MM.1S (cell line): ENCODE results near the gene TFF2.

ENCODE experiments used
- EZH2 ChIP-seq: fragments of 300-600 bp; sonication (generic); optimal IDR thresholded peaks from 2 replicates; pipeline ENCODE3; 2017; ENCODE audit warnings: low read depth, mild to moderate bottlenecking, antibody characterized with exemption, low read length, mixed read lengths
- EZH2phosphoT487 ChIP-seq: fragments of 300-600 bp; sonication (generic); IDR thresholded peaks from 2 replicates; pipeline ENCODE4 v1.6.1; 2018; ENCODE audit warnings: antibody characterized with exemption, low read length
- TF ChIP-seq, protein P1 (sequence below): fragments of 300-600 bp; sonication (generic); IDR thresholded peaks from 2 replicates; pipeline ENCODE4 v1.5.1; 2016; ENCODE audit warnings: antibody characterized with exemption, low read length, mixed read lengths

DNA sequence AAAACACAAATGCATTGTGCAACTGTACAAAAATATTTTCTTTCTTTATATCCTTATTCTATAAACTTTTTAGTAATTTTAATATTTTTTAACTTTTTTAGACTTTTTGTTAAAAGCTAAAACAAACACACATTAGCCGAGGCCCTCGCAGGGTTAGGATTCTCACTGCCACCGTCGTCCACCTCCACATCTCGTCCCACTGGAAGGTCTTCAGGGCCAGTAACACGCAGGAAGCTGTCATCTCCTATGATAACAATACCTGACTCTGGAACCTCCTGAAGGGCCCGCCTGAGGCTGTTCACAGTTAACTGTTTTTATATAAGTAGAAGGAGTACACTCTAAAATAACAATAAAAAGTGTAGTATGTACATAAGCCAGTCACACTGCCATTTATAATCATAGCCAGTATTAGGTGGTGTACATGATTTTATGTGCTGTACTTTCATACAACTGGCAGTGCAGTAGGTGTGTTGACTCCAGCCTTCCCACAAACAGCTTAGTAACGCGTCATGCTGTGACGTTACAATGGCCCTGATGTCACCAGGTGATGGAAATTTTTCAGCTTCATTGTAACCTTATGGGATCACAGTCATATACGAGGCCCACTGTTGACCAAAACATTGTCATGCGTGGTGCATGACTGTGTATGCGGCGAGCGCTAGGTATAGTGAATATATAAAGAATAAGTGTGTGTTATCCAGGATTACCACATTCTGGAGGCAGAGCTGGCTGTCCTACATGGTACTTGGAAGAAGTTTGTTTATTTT, 8.8 kb downstream of the TFF2 start:
- no peak for TF ChIP-seq EZH2phosphoT487
- TF ChIP-seq, protein P1, sequence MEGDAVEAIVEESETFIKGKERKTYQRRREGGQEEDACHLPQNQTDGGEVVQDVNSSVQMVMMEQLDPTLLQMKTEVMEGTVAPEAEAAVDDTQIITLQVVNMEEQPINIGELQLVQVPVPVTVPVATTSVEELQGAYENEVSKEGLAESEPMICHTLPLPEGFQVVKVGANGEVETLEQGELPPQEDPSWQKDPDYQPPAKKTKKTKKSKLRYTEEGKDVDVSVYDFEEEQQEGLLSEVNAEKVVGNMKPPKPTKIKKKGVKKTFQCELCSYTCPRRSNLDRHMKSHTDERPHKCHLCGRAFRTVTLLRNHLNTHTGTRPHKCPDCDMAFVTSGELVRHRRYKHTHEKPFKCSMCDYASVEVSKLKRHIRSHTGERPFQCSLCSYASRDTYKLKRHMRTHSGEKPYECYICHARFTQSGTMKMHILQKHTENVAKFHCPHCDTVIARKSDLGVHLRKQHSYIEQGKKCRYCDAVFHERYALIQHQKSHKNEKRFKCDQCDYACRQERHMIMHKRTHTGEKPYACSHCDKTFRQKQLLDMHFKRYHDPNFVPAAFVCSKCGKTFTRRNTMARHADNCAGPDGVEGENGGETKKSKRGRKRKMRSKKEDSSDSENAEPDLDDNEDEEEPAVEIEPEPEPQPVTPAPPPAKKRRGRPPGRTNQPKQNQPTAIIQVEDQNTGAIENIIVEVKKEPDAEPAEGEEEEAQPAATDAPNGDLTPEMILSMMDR, result no peak
- TF ChIP-seq EZH2, result no peak
